ENCODE measurements around the gene CCDC85C.

The CCDC85C gene

GRCh38 chr14:99512571-99513182 is 91.3 kb downstream of the CCDC85C start:
- TF ChIP-seq TAF1 (IDR thresholded peaks at IDR 0.05; ENCODE audit: low read depth): no peak
- TF ChIP-seq, protein P1, sequence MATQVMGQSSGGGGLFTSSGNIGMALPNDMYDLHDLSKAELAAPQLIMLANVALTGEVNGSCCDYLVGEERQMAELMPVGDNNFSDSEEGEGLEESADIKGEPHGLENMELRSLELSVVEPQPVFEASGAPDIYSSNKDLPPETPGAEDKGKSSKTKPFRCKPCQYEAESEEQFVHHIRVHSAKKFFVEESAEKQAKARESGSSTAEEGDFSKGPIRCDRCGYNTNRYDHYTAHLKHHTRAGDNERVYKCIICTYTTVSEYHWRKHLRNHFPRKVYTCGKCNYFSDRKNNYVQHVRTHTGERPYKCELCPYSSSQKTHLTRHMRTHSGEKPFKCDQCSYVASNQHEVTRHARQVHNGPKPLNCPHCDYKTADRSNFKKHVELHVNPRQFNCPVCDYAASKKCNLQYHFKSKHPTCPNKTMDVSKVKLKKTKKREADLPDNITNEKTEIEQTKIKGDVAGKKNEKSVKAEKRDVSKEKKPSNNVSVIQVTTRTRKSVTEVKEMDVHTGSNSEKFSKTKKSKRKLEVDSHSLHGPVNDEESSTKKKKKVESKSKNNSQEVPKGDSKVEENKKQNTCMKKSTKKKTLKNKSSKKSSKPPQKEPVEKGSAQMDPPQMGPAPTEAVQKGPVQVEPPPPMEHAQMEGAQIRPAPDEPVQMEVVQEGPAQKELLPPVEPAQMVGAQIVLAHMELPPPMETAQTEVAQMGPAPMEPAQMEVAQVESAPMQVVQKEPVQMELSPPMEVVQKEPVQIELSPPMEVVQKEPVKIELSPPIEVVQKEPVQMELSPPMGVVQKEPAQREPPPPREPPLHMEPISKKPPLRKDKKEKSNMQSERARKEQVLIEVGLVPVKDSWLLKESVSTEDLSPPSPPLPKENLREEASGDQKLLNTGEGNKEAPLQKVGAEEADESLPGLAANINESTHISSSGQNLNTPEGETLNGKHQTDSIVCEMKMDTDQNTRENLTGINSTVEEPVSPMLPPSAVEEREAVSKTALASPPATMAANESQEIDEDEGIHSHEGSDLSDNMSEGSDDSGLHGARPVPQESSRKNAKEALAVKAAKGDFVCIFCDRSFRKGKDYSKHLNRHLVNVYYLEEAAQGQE (IDR thresholded peaks at IDR 0.05; ENCODE audit: low read depth): no peak

DNA sequence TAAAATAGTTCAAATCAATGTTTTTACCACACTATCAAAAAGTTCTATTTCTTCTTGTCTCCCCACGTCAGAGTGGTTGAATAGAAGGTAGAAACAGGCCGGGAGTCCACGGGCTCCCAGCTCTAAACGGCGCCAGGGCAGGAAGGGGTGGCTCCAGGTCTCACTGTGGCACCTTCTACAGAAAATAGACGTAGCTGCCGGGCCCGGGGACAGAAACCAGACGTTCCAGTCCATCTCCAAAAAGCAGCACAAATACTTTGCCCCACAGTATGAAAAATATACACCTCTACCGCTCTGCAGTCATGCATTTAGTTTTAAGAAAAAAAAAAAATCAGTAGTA is 91.9 kb downstream of the CCDC85C start:
- TF ChIP-seq CEBPB (IDR thresholded peaks at IDR 0.05) (no peak), MAX (IDR thresholded peaks at IDR 0.05) (no peak), EP300 (IDR thresholded peaks at IDR 0.05; ENCODE audit: borderline replicate concordance) (no peak), NFIC (IDR thresholded peaks at IDR 0.05) (no peak), YY1 (IDR thresholded peaks at IDR 0.05; ENCODE audit: low read depth) (no peak), RAD21 (IDR thresholded peaks at IDR 0.05; ENCODE audit: low read depth) (no peak), USF1 (IDR thresholded peaks at IDR 0.05) (no peak), EGR1 (IDR thresholded peaks at IDR 0.05) (no peak), TCF12 (IDR thresholded peaks at IDR 0.05; ENCODE audit: low read depth) (no peak), ZBTB7A (IDR thresholded peaks at IDR 0.05; ENCODE audit: low read depth) (no peak), CREB1 (IDR thresholded peaks at IDR 0.05; ENCODE audit: low read depth) (no peak), FOXM1 (IDR thresholded peaks at IDR 0.05; ENCODE audit: borderline replicate concordance, low read depth) (no peak), TEAD4 (IDR thresholded peaks at IDR 0.05) (no peak), TAF1 (IDR thresholded peaks at IDR 0.05; ENCODE audit: low read depth) (no peak)
- TF ChIP-seq, protein P1 (IDR thresholded peaks at IDR 0.05; ENCODE audit: low read depth): no peak

- no peak for TF ChIP-seq ZBTB7A (IDR thresholded peaks at IDR 0.05; ENCODE audit: low read depth)
- no peak for TF ChIP-seq EP300 (IDR thresholded peaks at IDR 0.05; ENCODE audit: borderline replicate concordance)
Observed at GRCh38 chr14:99511421-99512109, 92.4 kb downstream of the CCDC85C start.

DNA sequence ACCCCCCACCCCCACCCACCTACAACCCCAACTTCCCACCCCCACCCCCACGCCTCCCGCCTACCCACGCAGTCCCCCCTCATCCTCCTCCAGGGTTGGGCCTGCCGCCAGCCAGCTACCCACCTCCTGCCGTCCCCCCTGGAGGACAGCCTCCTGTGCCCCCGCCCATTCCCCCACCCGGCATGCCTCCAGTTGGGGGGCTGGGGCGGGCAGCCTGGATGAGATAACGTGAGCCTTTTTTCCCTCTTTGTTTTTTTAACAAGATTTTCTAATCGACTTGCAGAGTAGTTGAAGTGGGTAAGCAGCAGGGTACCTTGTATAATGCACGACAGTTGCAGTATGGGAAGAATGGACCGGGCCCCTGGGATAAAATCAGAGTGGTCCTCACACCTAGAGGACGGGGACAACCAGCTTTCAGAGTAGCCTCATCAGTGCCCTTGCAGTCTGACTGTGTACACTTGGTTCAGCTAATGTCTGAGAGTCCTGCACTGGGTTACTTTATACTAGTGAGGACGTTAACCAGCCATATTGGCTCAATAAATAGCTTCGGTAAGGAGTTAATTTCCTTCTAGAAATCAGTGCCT is 93.4 kb downstream of the CCDC85C start:
- TF ChIP-seq USF1 (IDR thresholded peaks at IDR 0.05) (no peak), FOXM1 (IDR thresholded peaks at IDR 0.05; ENCODE audit: borderline replicate concordance, low read depth) (no peak), TCF12 (IDR thresholded peaks at IDR 0.05; ENCODE audit: low read depth) (no peak), YY1 (IDR thresholded peaks at IDR 0.05; ENCODE audit: low read depth) (no peak)

- TF ChIP-seq NFIC (IDR thresholded peaks at IDR 0.05) (no peak), YY1 (IDR thresholded peaks at IDR 0.05; ENCODE audit: low read depth) (no peak)
Observed at GRCh38 chr14:99509871-99510555, 94.0 kb downstream of the CCDC85C start.

- TF ChIP-seq FOXM1 (IDR thresholded peaks at IDR 0.05; ENCODE audit: borderline replicate concordance, low read depth) (no peak), YY1 (IDR thresholded peaks at IDR 0.05; ENCODE audit: low read depth) (no peak), CEBPB (IDR thresholded peaks at IDR 0.05) (no peak), EP300 (IDR thresholded peaks at IDR 0.05; ENCODE audit: borderline replicate concordance) (no peak), USF1 (IDR thresholded peaks at IDR 0.05) (no peak), TAF1 (IDR thresholded peaks at IDR 0.05; ENCODE audit: low read depth) (no peak), MAX (IDR thresholded peaks at IDR 0.05) (no peak), ZBTB7A (IDR thresholded peaks at IDR 0.05; ENCODE audit: low read depth) (no peak), RAD21 (IDR thresholded peaks at IDR 0.05; ENCODE audit: low read depth) (no peak), NFIC (IDR thresholded peaks at IDR 0.05) (no peak), EGR1 (IDR thresholded peaks at IDR 0.05) (no peak)
- TF ChIP-seq, protein P1 (IDR thresholded peaks at IDR 0.05; ENCODE audit: low read depth): no peak
Observed at GRCh38 chr14:99508896-99509629, 94.9 kb downstream of the CCDC85C start.
